NOMO-1 (cell line): ENCODE measurements around the gene UBE2S.
"Not testable (repeated sequence)": the region's sequence is repeated elsewhere in the genome, so short reads cannot be mapped to it uniquely, and the experiment has no call there.

Experiments used
- DNase-seq, 2 experiments: peaks; one replicate each; lab custom pipeline; 2025; ENCODE audit not compliant: unreplicated experiment in 2 of 2; lab: John Stamatoyannopoulos, UW

Gene UBE2S

GRCh38 chr19:55406826-55407549 lies 600 bp downstream of the UBE2S start:
- peak in 1 of 2 experiments; percentile 22 for DNase-seq

GRCh38 chr19:55406091-55406825 lies 1.3 kb downstream of the UBE2S start:
- DNase-seq: peak in 1 of 2 experiments; percentile 36

- no peak for DNase-seq
Measured at GRCh38 chr19:55405638-55406037, 1.9 kb downstream of the UBE2S start.

- no peak for DNase-seq
Measured at GRCh38 chr19:55402509-55402908, 5.1 kb downstream of the UBE2S start.

- not testable (repeated sequence) for DNase-seq
Measured at GRCh38 chr19:55401390-55401789, 6.2 kb downstream of the UBE2S start.

- no peak for DNase-seq
Measured at GRCh38 chr19:55400281-55401087, 7.1 kb downstream of the UBE2S start.

- peak; percentile 42 to 82 for DNase-seq
Measured at GRCh38 chr19:55398200-55398925, 9.2 kb downstream of the UBE2S start.

GRCh38 chr19:55392820-55393761 lies 14.5 kb downstream of the UBE2S start:
- DNase-seq: no peak

- no peak for DNase-seq
Measured at GRCh38 chr19:55391702-55392615, 15.6 kb downstream of the UBE2S start.

GRCh38 chr19:55391191-55391670 lies 16.4 kb downstream of the UBE2S start:
- no peak for DNase-seq

GRCh38 chr19:55390461-55390880 lies 17.1 kb downstream of the UBE2S start:
- DNase-seq: no peak

GRCh38 chr19:55389386-55390317 lies 17.9 kb downstream of the UBE2S start:
- no peak for DNase-seq

GRCh38 chr19:55387736-55388497 lies 19.7 kb downstream of the UBE2S start:
- DNase-seq: no peak

- DNase-seq: no peak
Measured at GRCh38 chr19:55386493-55386971, 21.1 kb downstream of the UBE2S start.

- peak; percentile 97 to 98 for DNase-seq
Measured at GRCh38 chr19:55385724-55386492, 21.7 kb downstream of the UBE2S start, which contains the start of gene RPL28. TSS of gene RPL28 (plus strand) at chr19:55385932. CDS start at chr19:55386358, 426 bp downstream.
